Osteocyte (in vitro differentiated cells): ENCODE results near the gene CFAP119. TPM values are rescaled to one million over a fixed set of nuclear protein-coding genes. Genes with fewer than 3 reads are reported as not detected.

Experiments
- DNase-seq: peaks from one replicate; pipeline ENCODE4 v3.0.0; 2021; ENCODE audit warnings: mixed read lengths; ENCODE audit not compliant: unreplicated experiment; ENCODE audit errors: extremely low spot score
- H3K27ac Mint-ChIP-seq: one replicate; pipeline ENCODE4 v1.8.0; 2021; ENCODE audit warnings: mild to moderate bottlenecking, mixed read lengths; ENCODE audit not compliant: unreplicated experiment
- H3K27me3 Mint-ChIP-seq: one replicate; pipeline ENCODE4 v1.8.0; 2021; ENCODE audit warnings: mixed read lengths; ENCODE audit not compliant: unreplicated experiment
- H3K36me3 Mint-ChIP-seq: one replicate; pipeline ENCODE4 v1.8.0; 2021; ENCODE audit warnings: mixed read lengths; ENCODE audit not compliant: unreplicated experiment
- H3K4me1 Mint-ChIP-seq: one replicate; pipeline ENCODE4 v1.8.0; 2021; ENCODE audit warnings: mixed read lengths; ENCODE audit not compliant: unreplicated experiment
- H3K4me3 Mint-ChIP-seq: one replicate; pipeline ENCODE4 v1.8.0; 2021; ENCODE audit warnings: mild to moderate bottlenecking, moderate library complexity, mixed read lengths; ENCODE audit not compliant: unreplicated experiment
- H3K9me3 Mint-ChIP-seq: one replicate; pipeline ENCODE4 v1.8.0; 2021; ENCODE audit warnings: mixed read lengths; ENCODE audit not compliant: unreplicated experiment
- CTCF ChIP-seq: fragments of 200-600 bp; sonication (generic); IDR thresholded peaks from 2 replicates; pipeline ENCODE4 v1.5.0; 2021; ENCODE audit warnings: antibody characterized with exemption, mild to moderate bottlenecking, moderate library complexity
- total RNA-seq: library from RNA; stranded (reverse); gene quantifications from 2 replicates; pipeline ENCODE4 v1.2.1, GENCODE V29; 2021

The CFAP119 gene
- total RNA-seq, 1 donor from 2014 or later, result 5.0 TPM

GRCh38 chr16:30724641-30725417 is 37.0 kb downstream of the CFAP119 start:
- no peaks in the 10 kb centered on the region for H3K27me3 Mint-ChIP-seq
- no peaks in the 10 kb centered on the region for H3K4me1 Mint-ChIP-seq
- H3K27ac Mint-ChIP-seq, result no peak overlapping the region
- no peaks in the 10 kb centered on the region for H3K9me3 Mint-ChIP-seq
- no peak for TF ChIP-seq CTCF
- no peak for DNase-seq
- H3K36me3 Mint-ChIP-seq, result peaks cover 63% of the 10 kb centered on the region
- H3K4me3 Mint-ChIP-seq, result no peak overlapping the region

GRCh38 chr16:30723725-30724355 is 38.0 kb downstream of the CFAP119 start:
- DNase-seq, result no peak
- H3K9me3 Mint-ChIP-seq, result no peaks in the 10 kb centered on the region
- H3K27ac Mint-ChIP-seq, result no peak overlapping the region
- no peak overlapping the region for H3K4me3 Mint-ChIP-seq
- H3K36me3 Mint-ChIP-seq, result peaks cover 61% of the 10 kb centered on the region
- H3K4me1 Mint-ChIP-seq, result no peaks in the 10 kb centered on the region
- H3K27me3 Mint-ChIP-seq, result no peaks in the 10 kb centered on the region
- no peak for TF ChIP-seq CTCF

- no peak for TF ChIP-seq CTCF
- Mint-ChIP-seq H3K9me3 (no peaks in the 10 kb centered on the region), H3K27ac (no peak overlapping the region), H3K4me1 (no peaks in the 10 kb centered on the region), H3K4me3 (no peak overlapping the region), H3K36me3 (peaks cover 58% of the 10 kb centered on the region), H3K27me3 (no peaks in the 10 kb centered on the region)
- DNase-seq, result no peak
Observed at GRCh38 chr16:30722916-30723315, 38.9 kb downstream of the CFAP119 start.

GRCh38 chr16:30722443-30722842 is 39.4 kb downstream of the CFAP119 start:
- H3K4me1 Mint-ChIP-seq, result no peaks in the 10 kb centered on the region
- no peak for TF ChIP-seq CTCF
- H3K27me3 Mint-ChIP-seq, result no peaks in the 10 kb centered on the region
- no peak overlapping the region for H3K27ac Mint-ChIP-seq
- peaks cover 59% of the 10 kb centered on the region for H3K36me3 Mint-ChIP-seq
- DNase-seq, result no peak
- H3K4me3 Mint-ChIP-seq, result no peak overlapping the region
- no peaks in the 10 kb centered on the region for H3K9me3 Mint-ChIP-seq

- Mint-ChIP-seq H3K27me3 (no peaks in the 10 kb centered on the region), H3K36me3 (peaks cover 63% of the 10 kb centered on the region), H3K4me1 (no peaks in the 10 kb centered on the region), H3K27ac (no peak overlapping the region), H3K4me3 (no peak overlapping the region), H3K9me3 (no peaks in the 10 kb centered on the region)
- DNase-seq, result no peak
- TF ChIP-seq CTCF, result no peak
Observed at GRCh38 chr16:30721606-30722005, 40.3 kb downstream of the CFAP119 start.
